Heart left ventricle (tissue), 13 donors: ENCODE measurements around the gene NUDT3.

Experiments
- CTCF ChIP-seq, 12 donors: fragments of 200-600 bp; sonication (generic) in 4 of 12; IDR thresholded peaks; one replicate each; pipeline versions ENCODE4 v1.5.0 to v1.8.0; 2018 to 2022; ENCODE audit warnings: antibody characterized with exemption in 12 of 12, mild to moderate bottlenecking in 5 of 12
- POLR2A ChIP-seq, 2 donors: fragments of 450-650 bp; IDR thresholded peaks; one replicate each; pipeline ENCODE4 v1.6.1; 2017; ENCODE audit warnings: antibody characterized with exemption in 2 of 2, mild to moderate bottlenecking in 2 of 2, moderate library complexity in 2 of 2
- donor health status: ischemic (EF 13 %, LVEDD 7.1; RV severe dilation, severe dysfunction).
- donor health status: DM: no; HTN: yes; CAD: no.
- donor health status: DM: no; HTN: no; CAD: no.
- donor health status: ischemic (EF 25% LVEDD 6.9; RV normal size, moderate dysfunction).
- donor health status: ischemic (EF 25% LVEDD 5.7; RV mildly dilated, moderate dysfunction).
- donor health status: ischemic (EF 35%, LVEDD 5.7; RV mildly dilated, moderate dysfunction).
- donor health status: nonischemic (EF 11% LVEDD 7.7; RV severe dilation, severe dysfunction).
- donor health status: DM: yes; HTN: yes; CAD: no.
- donor health status: PGD.
- donor health status: ischemic (EF 29% LVEDD 5.4; RV normal size, mild dysfunction).
- donor health status: nonischemic (EF 23%, LVEDD 6.1; RV moderate dilation, normal function).

- TF ChIP-seq CTCF (IDR thresholded peaks at IDR 0.05) (no peak), POLR2A (IDR thresholded peaks at IDR 0.05) (no peak)
Observed at GRCh38 chr6:34277763-34278112, 114.7 kb downstream of the NUDT3 start.
